Measurements from ENCODE around the gene ELK3. TPM values are rescaled to one million over a fixed set of nuclear protein-coding genes. Genes with fewer than 3 reads are reported as not detected.
A peak's percentile ranks its signal among the peaks of the same experiment; 100 is the strongest.
"Not testable (repeated sequence)": the region's sequence is repeated elsewhere in the genome, so short reads cannot be mapped to it uniquely, and the experiment has no call there.

Gene ELK3
- total RNA-seq, 1 experiment from 2014 or later: 34.1 TPM

- intact Hi-C loops (cut with micrococcal nuclease; ENCODE audit: unreplicated experiment): no loop called here
- TF ChIP-seq CTCF (IDR thresholded peaks at IDR 0.05; ENCODE audit: unreplicated experiment): no peak
- no peak for DNase-seq
- no peak overlapping the region for H3K27ac Mint-ChIP-seq (ENCODE audit: unreplicated experiment)
- BruUV-seq (replicated peaks): no TSS peak
- no peaks in the 10 kb centered on the region for H3K9me3 Mint-ChIP-seq (ENCODE audit: low read depth, unreplicated experiment)
- CTCF ChIA-PET: no interaction called here
- no peaks in the 10 kb centered on the region for H3K27me3 Mint-ChIP-seq (ENCODE audit: unreplicated experiment)
- H3K4me3 Mint-ChIP-seq (ENCODE audit: low read depth, unreplicated experiment): no peak overlapping the region
- H3K36me3 Mint-ChIP-seq (ENCODE audit: insufficient read depth, unreplicated experiment): no peaks in the 10 kb centered on the region
- no peaks in the 10 kb centered on the region for H3K4me1 Mint-ChIP-seq (ENCODE audit: low read depth, unreplicated experiment)
Observed at GRCh38 chr12:96310067-96310466, 115.9 kb downstream of the ELK3 start.

GRCh38 chr12:96311191-96311590 is 117.0 kb downstream of the ELK3 start:
- no peak for DNase-seq
- intact Hi-C loops (cut with micrococcal nuclease; ENCODE audit: unreplicated experiment): no loop called here
- H3K27ac Mint-ChIP-seq (ENCODE audit: unreplicated experiment): no peak overlapping the region
- no peak overlapping the region for H3K4me3 Mint-ChIP-seq (ENCODE audit: low read depth, unreplicated experiment)
- CTCF ChIA-PET: no interaction called here
- BruUV-seq (replicated peaks): no TSS peak
- H3K4me1 Mint-ChIP-seq (ENCODE audit: low read depth, unreplicated experiment): no peaks in the 10 kb centered on the region
- no peaks in the 10 kb centered on the region for H3K9me3 Mint-ChIP-seq (ENCODE audit: low read depth, unreplicated experiment)
- H3K36me3 Mint-ChIP-seq (ENCODE audit: insufficient read depth, unreplicated experiment): peaks cover 8% of the 10 kb centered on the region
- no peaks in the 10 kb centered on the region for H3K27me3 Mint-ChIP-seq (ENCODE audit: unreplicated experiment)
- TF ChIP-seq CTCF (IDR thresholded peaks at IDR 0.05; ENCODE audit: unreplicated experiment): no peak

GRCh38 chr12:96313606-96314005 is 119.4 kb downstream of the ELK3 start:
- H3K27me3 Mint-ChIP-seq (ENCODE audit: unreplicated experiment): no peaks in the 10 kb centered on the region
- no peak overlapping the region for H3K4me3 Mint-ChIP-seq (ENCODE audit: low read depth, unreplicated experiment)
- TF ChIP-seq CTCF (IDR thresholded peaks at IDR 0.05; ENCODE audit: unreplicated experiment): no peak
- DNase-seq: no peak
- intact Hi-C loops (cut with micrococcal nuclease; ENCODE audit: unreplicated experiment): no loop called here
- H3K27ac Mint-ChIP-seq (ENCODE audit: unreplicated experiment): no peak overlapping the region
- peaks cover 2% of the 10 kb centered on the region for H3K9me3 Mint-ChIP-seq (ENCODE audit: low read depth, unreplicated experiment)
- peaks cover 9% of the 10 kb centered on the region for H3K36me3 Mint-ChIP-seq (ENCODE audit: insufficient read depth, unreplicated experiment)
- no TSS peak for BruUV-seq (replicated peaks)
- CTCF ChIA-PET: no interaction called here
- no peaks in the 10 kb centered on the region for H3K4me1 Mint-ChIP-seq (ENCODE audit: low read depth, unreplicated experiment)

- no peak for DNase-seq
- Mint-ChIP-seq H3K36me3 (ENCODE audit: insufficient read depth, unreplicated experiment) (peaks cover 9% of the 10 kb centered on the region), H3K27ac (ENCODE audit: unreplicated experiment) (no peak overlapping the region), H3K4me3 (ENCODE audit: low read depth, unreplicated experiment) (no peak overlapping the region), H3K27me3 (ENCODE audit: unreplicated experiment) (no peaks in the 10 kb centered on the region), H3K4me1 (ENCODE audit: low read depth, unreplicated experiment) (no peaks in the 10 kb centered on the region), H3K9me3 (ENCODE audit: low read depth, unreplicated experiment) (peaks cover 2% of the 10 kb centered on the region)
- no peak for TF ChIP-seq CTCF (IDR thresholded peaks at IDR 0.05; ENCODE audit: unreplicated experiment)
- no TSS peak for BruUV-seq (replicated peaks)
- CTCF ChIA-PET: interaction anchor here (1.3 kb wide), 1 partner anchor 85 kb away, joined by 7 read pairs; the partner anchor contains the start of gene CDK17
- intact Hi-C loops (cut with micrococcal nuclease; ENCODE audit: unreplicated experiment): no loop called here
Observed at GRCh38 chr12:96314723-96315122, 120.5 kb downstream of the ELK3 start.

GRCh38 chr12:96315741-96316481 is 121.7 kb downstream of the ELK3 start:
- H3K4me1 Mint-ChIP-seq (ENCODE audit: low read depth, unreplicated experiment); intact Hi-C loops (cut with micrococcal nuclease; ENCODE audit: unreplicated experiment); H3K27me3 Mint-ChIP-seq (ENCODE audit: unreplicated experiment); H3K9me3 Mint-ChIP-seq (ENCODE audit: low read depth, unreplicated experiment); H3K36me3 Mint-ChIP-seq (ENCODE audit: insufficient read depth, unreplicated experiment): not testable (repeated sequence)
- peak; percentile 7 for DNase-seq
- BruUV-seq (replicated peaks): TSS peak; percentile 11
- H3K4me3 Mint-ChIP-seq (ENCODE audit: low read depth, unreplicated experiment): peak overlapping the region; percentile 90
- CTCF ChIA-PET: interaction anchor here (0.6 to 1.3 kb wide), 3 partner anchors 55 to 84 kb away, joined by 4 to 8 read pairs (median 7); partner anchors contain the start of gene CDK17
- H3K27ac Mint-ChIP-seq (ENCODE audit: unreplicated experiment): peak overlapping the region; percentile 78

- DNase-seq; H3K27ac Mint-ChIP-seq (ENCODE audit: unreplicated experiment); BruUV-seq (replicated peaks); CTCF ChIA-PET; H3K27me3 Mint-ChIP-seq (ENCODE audit: unreplicated experiment); H3K9me3 Mint-ChIP-seq (ENCODE audit: low read depth, unreplicated experiment); intact Hi-C loops (cut with micrococcal nuclease; ENCODE audit: unreplicated experiment); H3K4me3 Mint-ChIP-seq (ENCODE audit: low read depth, unreplicated experiment); H3K4me1 Mint-ChIP-seq (ENCODE audit: low read depth, unreplicated experiment): not testable (repeated sequence)
- H3K36me3 Mint-ChIP-seq (ENCODE audit: insufficient read depth, unreplicated experiment): peaks cover 15% of the 10 kb centered on the region
Observed at GRCh38 chr12:96317801-96318200, 123.6 kb downstream of the ELK3 start.

All from Calu3 (cell line).